Effector memory CD4-positive, alpha-beta T cell (primary cell): ENCODE data around the gene FABP7.

Experiments used
- DNase-seq, 3 donors: peaks; one replicate each; pipeline ENCODE4 v3.0.0-alpha.2; 2020
- H3K27ac ChIP-seq: 2 replicates; pipeline ENCODE4 v1.7.0; 2013; ENCODE audit warnings: mild to moderate bottlenecking, low read length, moderate library complexity; ENCODE audit not compliant: insufficient read depth, poor library complexity, severe bottlenecking
- H3K27me3 ChIP-seq: replicated peaks from 2 replicates; pipeline ENCODE4 v1.7.0; 2013; ENCODE audit warnings: mild to moderate bottlenecking, low read length; ENCODE audit not compliant: insufficient read depth, control insufficient read depth, poor library complexity, severe bottlenecking
- H3K36me3 ChIP-seq: 2 replicates; pipeline ENCODE4 v1.7.0; 2013; ENCODE audit warnings: mild to moderate bottlenecking, low read length, moderate library complexity; ENCODE audit not compliant: control insufficient read depth, insufficient read depth
- H3K4me1 ChIP-seq: 2 replicates; pipeline ENCODE4 v1.7.0; 2013; ENCODE audit warnings: low read length, mild to moderate bottlenecking; ENCODE audit not compliant: control insufficient read depth, insufficient read depth, poor library complexity, severe bottlenecking
- H3K4me3 ChIP-seq: 2 replicates; pipeline ENCODE4 v1.7.0; 2013; ENCODE audit warnings: low read length, low read depth, mild to moderate bottlenecking; ENCODE audit not compliant: insufficient read depth, poor library complexity, severe bottlenecking
- H3K9me3 ChIP-seq: 2 replicates; pipeline ENCODE4 v1.7.0; 2013; ENCODE audit warnings: mild to moderate bottlenecking, low read length, moderate library complexity; ENCODE audit not compliant: control insufficient read depth

Gene FABP7

DNA sequence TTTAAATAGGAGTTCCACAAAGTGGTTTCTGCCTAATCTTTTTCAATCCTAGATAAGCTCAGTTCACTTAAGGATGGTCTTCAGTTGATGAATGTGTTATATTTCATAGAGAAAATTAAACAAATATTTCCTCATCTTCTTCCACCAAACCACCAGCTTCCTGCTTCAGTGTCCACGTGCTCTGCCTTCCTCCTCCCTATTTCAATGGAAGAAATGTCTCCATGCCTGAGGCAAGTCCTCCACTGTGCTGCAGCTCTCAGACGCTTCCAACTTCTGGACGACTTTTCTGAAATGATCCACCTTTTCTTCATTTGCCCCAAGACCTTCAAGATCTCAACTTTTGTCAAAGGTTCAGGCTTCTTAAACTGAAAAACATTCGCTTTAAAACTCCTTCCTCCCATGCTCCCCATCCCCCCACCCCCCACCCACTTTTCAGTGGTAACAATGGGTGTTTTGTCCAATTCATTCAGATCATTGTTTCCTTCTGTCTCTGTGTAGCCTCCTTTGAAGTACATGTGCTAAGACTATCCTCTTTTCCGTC lies 25.3 kb upstream of the FABP7 start:
- H3K36me3 ChIP-seq = no peaks in the 10 kb centered on the region
- no peak overlapping the region for H3K4me3 ChIP-seq
- H3K9me3 ChIP-seq = no peaks in the 10 kb centered on the region
- H3K27me3 ChIP-seq = no peaks in the 10 kb centered on the region
- no peak for DNase-seq
- no peaks in the 10 kb centered on the region for H3K4me1 ChIP-seq
- H3K27ac ChIP-seq = no peak overlapping the region

DNA sequence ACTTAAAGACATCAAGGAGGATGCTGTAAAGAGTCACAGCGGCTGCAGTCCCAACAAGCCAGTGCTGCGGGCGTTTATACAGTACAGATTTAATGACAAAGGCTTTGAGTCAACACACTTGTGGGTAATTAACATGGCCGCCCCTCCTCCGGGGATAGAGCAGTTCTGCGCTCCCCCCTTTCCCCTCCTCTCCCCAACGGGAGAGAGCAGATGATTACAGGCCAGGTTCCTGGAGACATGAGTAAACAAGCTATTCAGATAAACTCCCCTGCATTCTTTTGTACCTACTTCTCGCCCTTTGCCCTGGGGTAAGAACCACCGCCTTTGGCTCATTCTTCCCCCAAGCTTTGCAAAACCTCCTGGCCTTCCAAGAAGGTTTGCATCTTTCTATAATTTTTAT lies 23.6 kb upstream of the FABP7 start:
- Histone ChIP-seq H3K9me3 (no peaks in the 10 kb centered on the region), H3K27ac (no peak overlapping the region), H3K27me3 (no peaks in the 10 kb centered on the region), H3K4me1 (no peaks in the 10 kb centered on the region), H3K4me3 (no peak overlapping the region), H3K36me3 (no peaks in the 10 kb centered on the region)
- no peak for DNase-seq

DNA sequence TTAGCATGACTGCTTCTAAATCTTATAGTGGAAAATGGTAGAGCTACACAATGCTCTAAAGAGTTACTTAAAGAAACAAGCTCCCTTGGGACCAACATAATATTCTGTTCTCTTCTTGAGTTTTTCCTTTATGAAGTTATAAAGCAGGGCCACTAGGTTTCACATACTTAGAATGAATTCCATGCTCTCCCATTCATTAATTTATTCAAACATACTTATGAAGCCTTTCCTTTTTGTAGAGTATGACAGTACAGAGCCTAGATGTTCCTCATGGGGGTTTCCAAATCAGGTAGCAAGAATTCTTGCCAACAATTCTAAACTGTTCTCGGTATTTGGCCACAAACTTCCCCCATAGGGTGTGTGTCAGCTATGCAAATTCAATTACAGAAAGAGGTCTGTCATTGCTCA lies 20.6 kb upstream of the FABP7 start:
- H3K27ac ChIP-seq = no peak overlapping the region
- no peak overlapping the region for H3K4me3 ChIP-seq
- H3K27me3 ChIP-seq = no peaks in the 10 kb centered on the region
- H3K36me3 ChIP-seq = no peaks in the 10 kb centered on the region
- no peaks in the 10 kb centered on the region for H3K4me1 ChIP-seq
- no peak for DNase-seq
- no peaks in the 10 kb centered on the region for H3K9me3 ChIP-seq

DNA sequence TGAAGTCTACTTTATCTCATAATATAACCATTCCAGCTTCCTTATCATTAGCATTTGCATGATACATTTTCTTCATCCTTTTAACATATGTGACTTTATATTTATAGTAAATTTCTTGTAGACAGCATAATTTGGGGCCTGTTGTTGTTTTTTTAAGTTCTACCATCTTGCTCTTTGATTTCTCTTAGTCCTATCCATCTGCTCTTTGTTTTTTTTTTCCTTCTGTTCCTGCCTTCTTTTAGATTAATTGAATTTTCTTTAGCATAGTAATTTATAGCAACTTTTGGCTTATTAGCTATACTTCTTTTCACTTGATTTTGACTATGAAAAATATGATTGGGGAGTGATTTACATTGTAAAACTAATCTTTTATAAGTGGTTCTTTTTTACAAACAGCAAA lies 19.2 kb upstream of the FABP7 start:
- no peak for DNase-seq
- Histone ChIP-seq H3K4me3 (no peak overlapping the region), H3K4me1 (no peaks in the 10 kb centered on the region), H3K9me3 (no peaks in the 10 kb centered on the region), H3K27me3 (no peaks in the 10 kb centered on the region), H3K36me3 (no peaks in the 10 kb centered on the region), H3K27ac (no peak overlapping the region)

DNA sequence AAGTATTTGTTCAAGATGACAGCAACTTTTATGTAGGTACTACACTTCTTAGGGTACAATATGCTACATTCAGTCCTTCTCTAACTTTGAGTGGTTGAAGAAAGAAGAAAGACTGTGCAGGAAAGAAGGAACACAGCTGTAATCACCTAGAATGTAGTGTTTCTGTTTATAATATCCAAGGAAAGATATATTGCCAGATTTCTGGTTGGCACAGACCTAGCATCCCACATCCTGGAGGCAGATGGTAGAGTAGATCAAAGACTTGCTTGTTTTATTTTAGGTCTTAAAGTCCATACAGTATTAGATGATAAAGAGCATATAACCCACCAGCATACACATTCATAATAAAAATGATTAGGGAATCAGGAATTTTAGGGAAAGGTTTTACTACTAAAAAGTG lies 13.3 kb upstream of the FABP7 start:
- no peak for DNase-seq

DNA sequence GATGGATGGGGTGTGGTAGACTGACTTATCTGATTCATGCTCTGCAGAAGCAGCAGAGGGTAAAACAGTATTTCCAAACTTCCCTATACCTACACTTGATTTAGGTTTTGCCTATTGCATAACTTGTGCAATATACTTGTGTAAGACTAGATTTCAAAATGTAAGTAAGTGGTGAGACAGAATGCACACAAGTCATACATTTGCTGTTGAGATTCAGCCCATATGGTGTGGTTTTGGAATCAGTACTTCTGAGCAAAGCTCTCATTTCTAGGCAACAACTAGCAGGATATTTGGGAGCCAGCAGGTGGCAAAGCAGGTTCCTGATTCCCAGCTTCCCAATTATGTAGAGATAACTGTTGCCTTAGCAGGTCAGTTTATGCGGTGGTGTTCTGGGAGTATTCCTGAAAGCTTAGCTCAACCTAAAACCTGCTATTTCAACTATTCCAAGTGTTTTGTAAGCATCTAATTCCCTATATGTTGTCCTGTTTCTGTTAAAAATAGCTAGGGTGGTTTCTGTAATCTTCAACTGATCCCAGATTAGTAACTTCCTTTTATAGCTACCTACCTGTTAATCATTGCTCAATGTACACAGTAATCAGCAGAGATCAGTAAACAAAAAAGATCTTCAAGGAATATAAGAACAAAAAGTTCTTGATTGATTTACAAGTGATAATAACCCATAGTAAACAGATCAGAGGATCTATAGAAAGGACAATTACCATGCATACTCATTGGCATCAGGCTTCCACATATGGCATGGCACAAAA lies 8.5 kb upstream of the FABP7 start:
- DNase-seq = no peak
- no peaks in the 10 kb centered on the region for H3K36me3 ChIP-seq

More for the DNA sequence above, 13.3 kb upstream of the FABP7 start:
- Histone ChIP-seq H3K4me3 (no peak overlapping the region), H3K27me3 (no peaks in the 10 kb centered on the region), H3K36me3 (no peaks in the 10 kb centered on the region), H3K9me3 (no peaks in the 10 kb centered on the region), H3K4me1 (no peaks in the 10 kb centered on the region), H3K27ac (no peak overlapping the region)

DNA sequence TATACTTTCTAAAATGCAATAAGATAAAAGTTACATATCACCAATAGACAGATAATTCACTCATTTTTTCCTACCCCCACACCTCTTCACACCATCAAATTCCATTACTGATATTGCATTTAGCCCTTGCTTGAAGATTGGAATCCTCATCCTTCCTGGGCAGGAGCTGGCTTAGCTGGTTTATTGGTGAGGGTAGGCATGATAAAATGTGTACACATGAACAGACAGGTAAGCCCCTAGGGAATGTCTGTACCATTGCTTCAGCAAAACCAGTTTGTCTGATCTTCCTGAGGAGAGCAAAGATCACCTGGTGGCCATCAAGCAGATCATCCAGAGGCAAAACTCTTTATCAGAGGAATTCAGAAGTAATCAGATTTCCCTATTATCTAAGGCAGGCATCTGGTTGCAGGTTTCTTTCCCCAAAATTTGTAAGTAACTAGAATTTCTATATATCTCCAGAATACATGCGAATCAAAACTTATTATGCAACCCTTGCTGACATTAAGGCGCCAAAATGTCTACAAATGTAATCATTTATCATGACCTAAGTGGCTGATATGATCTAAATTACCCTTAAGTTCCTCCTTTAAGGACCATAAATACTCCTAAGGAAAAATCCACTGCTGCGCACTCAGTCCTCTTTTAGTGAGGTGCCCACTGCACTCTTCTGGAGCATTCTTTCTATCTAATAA lies 6.6 kb upstream of the FABP7 start:
- H3K36me3 ChIP-seq = no peaks in the 10 kb centered on the region
- no peaks in the 10 kb centered on the region for H3K4me1 ChIP-seq
- H3K27me3 ChIP-seq = no peaks in the 10 kb centered on the region
- no peaks in the 10 kb centered on the region for H3K9me3 ChIP-seq
- DNase-seq = no peak
- H3K4me3 ChIP-seq = no peak overlapping the region
- H3K27ac ChIP-seq = no peak overlapping the region

More for the DNA sequence above, 8.5 kb upstream of the FABP7 start:
- Histone ChIP-seq H3K27me3 (no peaks in the 10 kb centered on the region), H3K9me3 (no peaks in the 10 kb centered on the region), H3K4me1 (no peaks in the 10 kb centered on the region), H3K4me3 (no peak overlapping the region), H3K27ac (no peak overlapping the region)

DNA sequence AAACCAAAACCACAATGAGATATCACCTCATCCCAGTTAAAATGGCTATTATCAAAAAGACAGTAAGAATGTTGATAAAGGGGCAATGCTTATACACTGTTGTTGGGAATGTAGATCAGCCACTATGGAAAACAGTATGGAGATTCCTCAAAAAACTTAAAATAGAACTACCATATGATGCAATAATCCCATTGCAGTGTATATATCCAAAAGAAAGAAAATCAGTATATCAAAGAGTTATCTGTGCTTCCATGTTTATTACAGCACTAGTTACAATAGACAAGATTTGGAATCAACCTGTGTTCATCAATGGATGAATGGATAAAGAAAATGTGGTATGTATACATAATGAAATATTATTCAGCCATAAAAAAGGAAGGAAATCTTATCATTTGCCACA lies 3.5 kb upstream of the FABP7 start:
- no peaks in the 10 kb centered on the region for H3K4me1 ChIP-seq
- H3K27me3 ChIP-seq = no peaks in the 10 kb centered on the region
- no peaks in the 10 kb centered on the region for H3K9me3 ChIP-seq
- H3K4me3 ChIP-seq = no peak overlapping the region
- DNase-seq = no peak
- H3K27ac ChIP-seq = no peak overlapping the region
- H3K36me3 ChIP-seq = no peaks in the 10 kb centered on the region

DNA sequence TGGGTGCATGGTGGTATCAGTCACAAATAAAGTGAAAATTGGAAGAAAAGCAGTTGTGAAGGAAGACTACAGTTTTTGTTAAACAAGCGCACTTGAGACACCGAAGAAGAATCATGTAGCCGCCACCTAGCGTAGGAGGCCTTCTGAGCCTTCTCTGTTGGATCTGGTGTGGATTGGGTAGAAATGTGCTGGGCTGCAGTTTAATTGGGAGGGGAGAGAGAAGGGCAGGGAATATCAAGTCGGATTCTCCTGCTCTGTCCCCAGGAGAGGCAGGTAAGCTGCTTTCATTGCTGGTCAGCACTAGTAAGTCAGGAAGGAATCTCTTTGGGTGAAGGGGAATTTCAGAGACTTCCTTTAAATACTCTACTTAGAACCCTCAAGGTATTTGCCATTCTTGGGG lies 1.2 kb upstream of the FABP7 start:
- Histone ChIP-seq H3K27ac (no peak overlapping the region), H3K9me3 (no peaks in the 10 kb centered on the region), H3K36me3 (no peaks in the 10 kb centered on the region), H3K4me3 (no peak overlapping the region), H3K27me3 (no peaks in the 10 kb centered on the region), H3K4me1 (no peaks in the 10 kb centered on the region)
- no peak for DNase-seq

DNA sequence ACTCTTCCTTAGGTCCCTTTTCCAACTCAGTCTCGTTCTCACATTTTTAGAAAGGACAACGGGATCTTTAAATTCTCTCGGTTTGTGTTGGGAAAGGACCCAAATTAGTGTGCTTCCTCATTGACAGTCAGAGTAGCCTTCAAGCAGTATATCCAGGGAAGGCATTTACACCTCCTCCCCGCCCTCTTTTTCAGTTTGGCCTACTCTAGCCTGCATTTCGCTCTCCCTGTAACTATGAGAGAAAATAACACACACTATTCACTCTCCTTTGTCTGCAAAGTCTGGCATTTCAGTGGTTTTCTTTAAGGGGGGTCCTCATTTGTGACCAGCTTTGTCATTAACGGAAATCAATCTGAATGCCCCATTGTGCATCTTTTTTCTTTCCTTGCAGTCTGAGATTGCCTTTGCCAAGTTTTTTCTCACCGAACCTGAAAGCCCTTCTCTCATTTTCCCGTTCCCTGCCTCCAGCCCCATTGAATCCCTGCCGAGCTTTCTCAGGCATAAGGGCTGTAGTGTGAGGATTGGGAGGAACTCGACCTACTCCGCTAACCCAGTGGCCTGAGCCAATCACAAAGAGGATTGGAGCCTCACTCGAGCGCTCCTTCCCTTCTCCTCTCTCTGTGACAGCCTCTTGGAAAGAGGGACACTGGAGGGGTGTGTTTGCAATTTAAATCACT lies 393 bp upstream of the FABP7 start:
- Histone ChIP-seq H3K9me3 (no peaks in the 10 kb centered on the region), H3K4me1 (no peaks in the 10 kb centered on the region), H3K36me3 (no peaks in the 10 kb centered on the region), H3K27ac (no peak overlapping the region), H3K27me3 (no peaks in the 10 kb centered on the region), H3K4me3 (no peak overlapping the region)
- no peak for DNase-seq
